ENCODE results near the gene TWNK. TPM values are rescaled to one million over a fixed set of nuclear protein-coding genes. Genes with fewer than 3 reads are reported as not detected.

The TWNK gene
- total RNA-seq, 1 donor = 3.9 TPM

GRCh38 chr10:100995181-100995580 lies 7.8 kb downstream of the TWNK start:
- no peak for DNase-seq (ENCODE audit: low read depth)
- H3K4me3 ChIP-seq (ENCODE audit: low read depth, low read length) = no peak overlapping the region
- TF ChIP-seq CTCF (IDR thresholded peaks at IDR 0.05; ENCODE audit: insufficient read depth, low read depth, low read length) = no peak

GRCh38 chr10:100996678-100997359 lies 9.5 kb downstream of the TWNK start:
- peak overlapping the region; percentile 91 for H3K4me3 ChIP-seq (ENCODE audit: low read depth, low read length)
- no peak for DNase-seq (ENCODE audit: low read depth)
- TF ChIP-seq CTCF (IDR thresholded peaks at IDR 0.05; ENCODE audit: insufficient read depth, low read depth, low read length) = no peak

- peak; percentile 77 for DNase-seq (ENCODE audit: low read depth)
- peak; percentile 86 for TF ChIP-seq CTCF (IDR thresholded peaks at IDR 0.05; ENCODE audit: insufficient read depth, low read depth, low read length)
- H3K4me3 ChIP-seq (ENCODE audit: low read depth, low read length) = peak overlapping the region; percentile 91
Observed at GRCh38 chr10:100997360-100998182, 10.2 kb downstream of the TWNK start.

GRCh38 chr10:100998183-100998990 lies 11.0 kb downstream of the TWNK start:
- H3K4me3 ChIP-seq (ENCODE audit: low read depth, low read length) = peak overlapping the region; percentile 91
- DNase-seq (ENCODE audit: low read depth) = peak; percentile 88
- no peak for TF ChIP-seq CTCF (IDR thresholded peaks at IDR 0.05; ENCODE audit: insufficient read depth, low read depth, low read length)

- peak; percentile 80 for DNase-seq (ENCODE audit: low read depth)
- H3K4me3 ChIP-seq (ENCODE audit: low read depth, low read length) = peak overlapping the region; percentile 91
- peak; percentile 81 for TF ChIP-seq CTCF (IDR thresholded peaks at IDR 0.05; ENCODE audit: insufficient read depth, low read depth, low read length)
Observed at GRCh38 chr10:100998991-100999741, 11.8 kb downstream of the TWNK start.

- DNase-seq (ENCODE audit: low read depth) = no peak
- H3K4me3 ChIP-seq (ENCODE audit: low read depth, low read length) = peak within 1 kb of the TSS; percentile 91
- no peak for TF ChIP-seq CTCF (IDR thresholded peaks at IDR 0.05; ENCODE audit: insufficient read depth, low read depth, low read length)
Observed at GRCh38 chr10:100999742-101000126, 12.4 kb downstream of the TWNK start, which contains the start of gene LZTS2. TSS of gene LZTS2 (plus strand) at chr10:100999808. CDS start at chr10:101002539, 2,731 bp downstream.
